Lung (tissue), 12 donors: ENCODE results near the gene MAST1. TPM values are rescaled to one million over a fixed set of nuclear protein-coding genes. Genes with fewer than 3 reads are reported as not detected.
"Not testable (repeated sequence)": the region's sequence is repeated elsewhere in the genome, so short reads cannot be mapped to it uniquely, and the experiment has no call there.

Experiments used
- ATAC-seq: fragments of 200-7000 bp; cut with Tn5 transposase; one replicate; pipeline ENCODE4 v1.9.1; 2020; ENCODE audit warnings: moderate number of reproducible peaks; ENCODE audit not compliant: insufficient read depth, low FRiP score
- DNase-seq, 3 donors: peaks; one replicate each; pipeline ENCODE4 v3.0.0-alpha.2; 2013 to 2017
- H3K27ac ChIP-seq, 2 donors: one replicate each; pipeline ENCODE4 v1.5.1; 2013; ENCODE audit warnings: mild to moderate bottlenecking in 2 of 2, moderate library complexity in 2 of 2, control low read depth in 1 of 2, inconsistent platforms in 1 of 2, low read depth in 1 of 2, low read length in 1 of 2
- H3K27me3 ChIP-seq, 3 donors: one replicate each; pipeline ENCODE4 v1.5.1; 2013; ENCODE audit warnings: low read length in 2 of 3; ENCODE audit not compliant: control insufficient read depth in 3 of 3, insufficient read depth in 3 of 3
- H3K36me3 ChIP-seq, 4 donors: one replicate each; pipeline ENCODE4 v1.5.1; 2013; ENCODE audit warnings: low read length in 4 of 4, mild to moderate bottlenecking in 1 of 4, moderate library complexity in 1 of 4; ENCODE audit not compliant: control insufficient read depth in 4 of 4, insufficient read depth in 4 of 4
- H3K4me1 ChIP-seq, 5 donors: one replicate each; pipeline ENCODE4 v1.5.1; 2013; ENCODE audit warnings: low read length in 5 of 5, mild to moderate bottlenecking in 2 of 5, moderate library complexity in 1 of 5; ENCODE audit not compliant: control insufficient read depth in 5 of 5, insufficient read depth in 5 of 5
- H3K4me3 ChIP-seq: one replicate; pipeline ENCODE4 v1.5.1; 2013; ENCODE audit warnings: mild to moderate bottlenecking, control low read depth, moderate library complexity
- H3K9ac ChIP-seq, 2 donors: one replicate each; pipeline ENCODE4 v1.5.1; 2013; ENCODE audit warnings: low read length in 2 of 2, control low read depth in 1 of 2; ENCODE audit not compliant: insufficient read depth in 1 of 2
- H3K9me3 ChIP-seq, 4 donors: one replicate each; pipeline ENCODE4 v1.5.1; 2013; ENCODE audit warnings: low read length in 3 of 4, mild to moderate bottlenecking in 1 of 4, moderate library complexity in 1 of 4; ENCODE audit not compliant: control insufficient read depth in 4 of 4, insufficient read depth in 3 of 4
- WGBS, 2 donors: extraction: QIAGEN DNeasy Blood & Tissue Kit; methylation state at CpG; one replicate each; pipeline ENCODE4 v1.1.7; 2013; 5-methylcytosine and 5-hydroxymethylcytosine counted together
- polyA plus RNA-seq, 2 donors: library from polyadenylated mRNA; stranded (reverse); fragments of 200-250 nt; gene quantifications; one replicate each; pipeline ENCODE4 v1.2.1, GENCODE V29; 2013
- total RNA-seq, 2 donors: library from RNA; depleted of rRNA in 1 of 2; stranded (reverse); fragments of >200 nt in 1 of 2; gene quantifications; one replicate each; pipeline ENCODE4 v1.2.1, GENCODE V29; 2014 to 2021
- TF ChIP-seq, protein P1 (sequence below): IDR thresholded peaks from 2 replicates; pipeline ENCODE4 v1.5.1; 2012; ENCODE audit warnings: mild to moderate bottlenecking; ENCODE audit errors: control extremely low read depth, extremely low read depth
- donor health status: control.
- donor health status: control.
- donor health status: Bipolar disorder and iron deficiency.
- donor health status: healthy.
- donor health status: DM: yes; HTN: yes; CAD: no.

MAST1 gene
- total and polyA plus RNA-seq, 4 donors, result 0.08 to 0.88 (median 0.41) TPM

DNA sequence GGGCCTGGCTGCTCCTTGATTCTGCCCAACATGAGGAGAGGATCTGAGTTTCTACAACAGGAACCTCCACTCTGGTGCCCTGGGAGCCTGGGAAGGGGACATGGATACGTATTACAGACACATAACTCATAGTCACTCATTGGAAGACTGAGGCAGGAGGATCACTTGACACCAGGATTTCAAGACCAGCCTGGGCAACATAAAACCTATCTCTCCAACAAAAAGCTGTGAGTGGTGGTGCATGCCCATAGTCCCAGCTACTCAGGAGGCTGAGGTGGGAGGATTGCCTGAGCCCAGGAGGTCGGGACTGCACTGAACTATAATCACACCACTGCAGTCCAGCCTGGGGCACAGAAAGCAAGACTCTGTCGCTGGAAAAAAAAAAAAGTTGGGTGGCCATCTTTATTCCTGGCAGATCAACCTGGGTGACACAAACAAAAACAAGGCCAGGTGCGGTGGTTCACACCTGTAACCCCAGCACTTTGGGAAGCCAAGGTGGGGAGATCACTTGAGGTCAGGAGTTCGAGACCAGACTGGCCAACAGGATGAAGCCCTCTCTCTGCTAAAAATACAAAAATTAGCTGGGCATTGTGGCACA, 49.8 kb downstream of the MAST1 start:
- WGBS, 2 donors, result 74 to 80% methylated on average over 5 of the region's 5 CpGs
- H3K27ac ChIP-seq, result no peak overlapping the region
- no peak for ATAC-seq

DNA sequence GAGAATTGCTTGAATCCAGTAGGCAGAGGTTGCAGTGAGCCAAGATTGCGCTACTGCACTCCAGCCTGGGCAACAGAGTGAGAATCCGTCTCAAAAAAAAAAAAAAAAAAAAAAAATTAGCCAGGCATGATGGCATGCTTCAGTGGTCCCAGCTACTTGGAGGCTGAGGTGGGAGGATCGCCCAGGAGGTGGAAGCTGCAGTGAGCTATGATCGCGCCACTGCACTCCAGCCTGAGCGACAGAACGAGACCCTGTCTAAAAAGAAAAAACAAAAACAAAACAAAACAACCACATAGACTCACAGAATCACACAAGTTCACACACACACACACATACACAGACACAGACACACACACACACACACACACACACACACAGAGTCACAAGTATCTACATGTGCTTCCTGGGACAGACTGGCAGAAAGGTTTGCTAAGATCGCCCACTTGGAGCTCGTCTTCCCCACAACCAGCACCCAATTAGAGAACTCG, 52.0 kb downstream of the MAST1 start:
- not testable (repeated sequence) for DNase-seq, ATAC-seq, H3K27me3 ChIP-seq, H3K36me3 ChIP-seq, H3K9me3 ChIP-seq, H3K4me3 ChIP-seq
- Histone ChIP-seq H3K4me1 (peaks cover 0 to 12% (median 4%) of the 10 kb centered on the region in 5 donors), H3K9ac (peak overlapping the region in 1 of 2 donors; percentile 83), H3K27ac (peak overlapping the region; percentile 77 to 84)
- WGBS, 2 donors, result 34 to 36% methylated on average over 9 to 10 of the region's 10 CpGs

More for the DNA sequence above, 49.8 kb downstream of the MAST1 start:
- Histone ChIP-seq H3K36me3 (peaks cover 0 to under 1% (median 0%) of the 10 kb centered on the region in 4 donors), H3K27me3 (peaks cover 0 to 23% (median 14%) of the 10 kb centered on the region in 3 donors), H3K4me3 (no peak overlapping the region), H3K9me3 (peaks cover 0 to 9% (median 3%) of the 10 kb centered on the region in 4 donors), H3K4me1 (peaks cover 0 to 17% (median 4%) of the 10 kb centered on the region in 5 donors), H3K9ac (no peak overlapping the region)
- DNase-seq, result no peak
- TF ChIP-seq, protein P1, sequence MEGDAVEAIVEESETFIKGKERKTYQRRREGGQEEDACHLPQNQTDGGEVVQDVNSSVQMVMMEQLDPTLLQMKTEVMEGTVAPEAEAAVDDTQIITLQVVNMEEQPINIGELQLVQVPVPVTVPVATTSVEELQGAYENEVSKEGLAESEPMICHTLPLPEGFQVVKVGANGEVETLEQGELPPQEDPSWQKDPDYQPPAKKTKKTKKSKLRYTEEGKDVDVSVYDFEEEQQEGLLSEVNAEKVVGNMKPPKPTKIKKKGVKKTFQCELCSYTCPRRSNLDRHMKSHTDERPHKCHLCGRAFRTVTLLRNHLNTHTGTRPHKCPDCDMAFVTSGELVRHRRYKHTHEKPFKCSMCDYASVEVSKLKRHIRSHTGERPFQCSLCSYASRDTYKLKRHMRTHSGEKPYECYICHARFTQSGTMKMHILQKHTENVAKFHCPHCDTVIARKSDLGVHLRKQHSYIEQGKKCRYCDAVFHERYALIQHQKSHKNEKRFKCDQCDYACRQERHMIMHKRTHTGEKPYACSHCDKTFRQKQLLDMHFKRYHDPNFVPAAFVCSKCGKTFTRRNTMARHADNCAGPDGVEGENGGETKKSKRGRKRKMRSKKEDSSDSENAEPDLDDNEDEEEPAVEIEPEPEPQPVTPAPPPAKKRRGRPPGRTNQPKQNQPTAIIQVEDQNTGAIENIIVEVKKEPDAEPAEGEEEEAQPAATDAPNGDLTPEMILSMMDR, result no peak

DNA sequence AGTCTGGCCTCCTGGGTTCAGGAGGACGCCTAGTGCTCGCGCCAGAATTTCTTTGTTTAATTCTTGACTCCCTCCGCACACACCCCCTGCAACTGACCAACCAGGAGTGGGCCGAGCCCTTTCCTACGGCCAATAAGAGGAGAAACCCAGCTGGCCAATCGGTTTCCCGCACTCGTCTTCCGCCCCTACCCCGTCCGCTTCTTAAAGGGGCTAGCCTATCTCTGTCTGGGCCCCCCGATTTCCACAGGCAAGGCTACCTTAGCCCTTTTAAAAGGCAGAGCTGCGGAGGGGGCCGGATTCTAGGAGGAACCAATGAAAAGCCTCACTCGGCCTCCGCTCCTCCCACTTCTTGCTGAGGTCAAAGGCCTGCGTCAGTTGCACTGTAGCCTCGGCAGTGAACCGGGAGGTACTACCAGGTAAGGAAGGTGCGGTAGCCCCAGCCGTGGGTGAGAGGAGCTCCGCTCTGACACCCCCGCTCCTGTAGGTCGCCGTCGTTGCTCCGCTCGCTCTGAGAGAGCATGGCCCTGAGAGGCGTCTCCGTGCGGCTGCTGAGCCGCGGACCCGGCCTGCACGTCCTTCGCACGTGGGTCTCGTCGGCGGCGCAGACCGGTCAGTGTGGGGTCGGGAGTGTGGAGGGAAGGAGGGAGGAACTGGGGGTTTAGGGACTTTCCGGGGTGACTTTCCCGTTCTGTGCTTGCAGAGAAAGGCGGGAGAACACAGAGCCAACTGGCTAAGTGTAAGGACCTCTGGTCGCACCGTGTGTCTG, 52.7 kb downstream of the MAST1 start, which contains the start of gene GCDH:
TSS of gene GCDH (plus strand) at position 374 of the 766 bp plus-strand sequence. CDS start at position 519, 145 bp downstream.
- ATAC-seq (peak; percentile 99), DNase-seq (peak; percentile 99)
- Histone ChIP-seq H3K27ac (peak within 1 kb of the TSS; percentile 77 to 84), H3K4me1 (peaks cover 0 to 12% (median 4%) of the 10 kb centered on the region in 5 donors), H3K9ac (peak within 1 kb of the TSS; percentile 60 to 83), H3K9me3 (no peaks in the 10 kb centered on the region), H3K36me3 (peaks cover 0 to 7% (median 6%) of the 10 kb centered on the region in 4 donors), H3K27me3 (peaks cover 0 to 6% (median 0%) of the 10 kb centered on the region in 3 donors), H3K4me3 (peak within 1 kb of the TSS; percentile 71)
- WGBS, 2 donors, result 0 to 1% methylated on average over 49 of the region's 49 CpGs
- TF ChIP-seq, protein P1, result no peak

DNA sequence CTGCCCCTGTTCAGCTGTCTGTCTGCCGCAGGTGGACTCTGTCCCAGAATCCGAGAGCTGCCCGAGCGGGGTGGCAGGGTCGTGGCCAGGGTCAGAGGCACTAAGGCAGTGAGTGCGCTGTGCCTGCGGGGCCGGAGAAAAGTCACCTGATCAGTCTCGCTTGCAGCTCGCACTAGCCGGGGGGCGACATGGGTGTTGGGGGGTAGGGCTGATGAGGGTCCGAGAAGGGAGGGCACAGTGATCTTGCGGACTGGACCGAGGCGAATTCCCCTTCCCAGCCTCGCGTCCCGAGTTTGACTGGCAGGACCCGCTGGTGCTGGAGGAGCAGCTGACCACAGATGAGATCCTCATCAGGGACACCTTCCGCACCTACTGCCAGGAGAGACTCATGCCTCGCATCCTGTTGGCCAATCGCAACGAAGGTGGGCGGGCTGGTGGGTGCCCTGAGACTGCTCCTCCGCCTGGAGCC, 53.3 kb downstream of the MAST1 start:
- Histone ChIP-seq H3K27ac (peak overlapping the region; percentile 75 to 79), H3K9ac (peak overlapping the region; percentile 60 to 74), H3K4me1 (peaks cover 0 to 12% (median 4%) of the 10 kb centered on the region in 5 donors), H3K27me3 (no peaks in the 10 kb centered on the region), H3K9me3 (no peaks in the 10 kb centered on the region), H3K36me3 (peaks cover 0 to 13% (median 10%) of the 10 kb centered on the region in 4 donors), H3K4me3 (peak overlapping the region; percentile 71)
- TF ChIP-seq, protein P1, result no peak
- no peak for ATAC-seq
- no peak for DNase-seq
- 6 to 10% methylated on average over 21 to 26 of the region's 26 CpGs for WGBS, 2 donors
